HK-2 (cell line): Measurements from ENCODE around the gene RAB9B.
"Not testable (repeated sequence)": the region's sequence is repeated elsewhere in the genome, so short reads cannot be mapped to it uniquely, and the experiment has no call there.

Source experiments
- DNase-seq: peaks from one replicate; pipeline ENCODE4 v3.0.0-alpha.2; 2018; ENCODE audit not compliant: unreplicated experiment

Gene RAB9B

GRCh38 chrX:103831803-103832544 lies at the start of gene RAB9B:
Gene RAB9B (minus strand): TSS chrX:103832257. CDS start chrX:103825784, 6,473 bp downstream.
- DNase-seq, result peak; percentile 66

GRCh38 chrX:103879339-103879738 lies 47.3 kb upstream of the RAB9B start:
- DNase-seq, result peak; percentile 59

- peak; percentile 64 for DNase-seq
These were observed 46.5 kb upstream of the RAB9B start for GRCh38 chrX:103878466-103879122.

- peak; percentile 25 for DNase-seq
These were observed 45.5 kb upstream of the RAB9B start for GRCh38 chrX:103877571-103877970.

GRCh38 chrX:103864886-103865534 lies 33.0 kb upstream of the RAB9B start:
- DNase-seq, result no peak

GRCh38 chrX:103864149-103864548 lies 32.1 kb upstream of the RAB9B start:
- no peak for DNase-seq

GRCh38 chrX:103861200-103861599 lies 29.1 kb upstream of the RAB9B start:
- DNase-seq, result no peak

- no peak for DNase-seq
These were observed 17.5 kb upstream of the RAB9B start for GRCh38 chrX:103849558-103849957.

- no peak for DNase-seq
These were observed 15.3 kb upstream of the RAB9B start for GRCh38 chrX:103847174-103847870.

GRCh38 chrX:103846386-103846785 lies 14.3 kb upstream of the RAB9B start:
- DNase-seq, result no peak

- DNase-seq, result peak; percentile 51
These were observed 13.2 kb upstream of the RAB9B start for GRCh38 chrX:103845165-103845653.

- DNase-seq, result no peak
These were observed 7.3 kb upstream of the RAB9B start for GRCh38 chrX:103839404-103839803.

GRCh38 chrX:103831342-103831802 lies 685 bp downstream of the RAB9B start:
- DNase-seq, result no peak

- DNase-seq, result no peak
These were observed 1.2 kb downstream of the RAB9B start for GRCh38 chrX:103830848-103831247.

GRCh38 chrX:103828529-103828928 lies 3.5 kb downstream of the RAB9B start:
- no peak for DNase-seq

GRCh38 chrX:103825881-103826280 lies 6.2 kb downstream of the RAB9B start:
- no peak for DNase-seq

GRCh38 chrX:103823591-103823990 lies 8.5 kb downstream of the RAB9B start:
- DNase-seq, result no peak

GRCh38 chrX:103820802-103821201 lies 11.3 kb downstream of the RAB9B start:
- not testable (repeated sequence) for DNase-seq

GRCh38 chrX:103818842-103819619 lies 13.0 kb downstream of the RAB9B start:
- no peak for DNase-seq

- DNase-seq, result no peak
These were observed 14.6 kb downstream of the RAB9B start for GRCh38 chrX:103817502-103817901.

- not testable (repeated sequence) for DNase-seq
These were observed 15.0 kb downstream of the RAB9B start for GRCh38 chrX:103817101-103817500.
